SU-DHL-6 (cell line): ENCODE measurements around the gene DYNLT3.

Experiments used
- H2AFZ ChIP-seq: fragments of 200-600 bp; sonication (generic); 2 replicates; pipeline ENCODE4 v1.6.1; 2014; ENCODE audit warnings: low read depth, mild to moderate bottlenecking, moderate library complexity, mixed read lengths, antibody characterized with exemption, low read length; ENCODE audit not compliant: severe bottlenecking
- H3F3A ChIP-seq: fragments of 200-600 bp; shearing (Covaris generic); 2 replicates; pipeline ENCODE4 v1.6.0; 2016; ENCODE audit warnings: antibody characterized with exemption, mild to moderate bottlenecking; ENCODE audit not compliant: insufficient read depth
- H3K27ac ChIP-seq: fragments of 200-600 bp; sonication (generic); 2 replicates; pipeline ENCODE4 v1.5.1; 2016; ENCODE audit warnings: low read depth, mild to moderate bottlenecking, low read length, moderate library complexity, mixed read lengths
- H3K27me3 ChIP-seq: fragments of 200-600 bp; sonication (generic), shearing (Covaris generic); 2 replicates; pipeline ENCODE4 v1.6.0; 2014; ENCODE audit warnings: mild to moderate bottlenecking, low read length
- H3K36me3 ChIP-seq: fragments of 200-600 bp; sonication (generic); 2 replicates; pipeline ENCODE4 v1.6.1; 2014; ENCODE audit warnings: mild to moderate bottlenecking, low read length, mixed read lengths
- H3K4me2 ChIP-seq: fragments of 300-600, 200-600 bp; shearing (Covaris generic), sonication (generic); 2 replicates; pipeline ENCODE4 v1.6.0; 2014; ENCODE audit warnings: low read length, low read depth, mild to moderate bottlenecking; ENCODE audit not compliant: poor library complexity, severe bottlenecking
- H3K4me3 ChIP-seq: fragments of 200-600 bp; sonication (generic); 2 replicates; pipeline ENCODE4 v1.5.1; 2014; ENCODE audit warnings: antibody characterized with exemption, low read length, mild to moderate bottlenecking, mixed read lengths; ENCODE audit not compliant: insufficient read depth, poor library complexity, severe bottlenecking
- H3K79me2 ChIP-seq: fragments of 200-600 bp; sonication (generic); 2 replicates; pipeline ENCODE4 v1.6.1; 2014; ENCODE audit warnings: mild to moderate bottlenecking, low read length, moderate library complexity; ENCODE audit not compliant: insufficient read depth
- H3K9ac ChIP-seq: fragments of 200-600 bp; sonication (generic); 2 replicates; pipeline ENCODE4 v1.7.0; 2014; ENCODE audit warnings: mild to moderate bottlenecking, low read length
- H3K9me2 ChIP-seq: fragments of 200-600 bp; sonication (generic); replicated peaks from 2 replicates; pipeline ENCODE4 v1.6.1; 2014; ENCODE audit warnings: low read length; ENCODE audit not compliant: insufficient read depth
- H3K9me3 ChIP-seq: fragments of 200-600 bp; sonication (generic); 2 replicates; pipeline ENCODE4 v1.6.1; 2014; ENCODE audit warnings: low read length, mixed read lengths; ENCODE audit not compliant: insufficient read depth
- H4K20me1 ChIP-seq: fragments of 200-600 bp; sonication (generic); 2 replicates; pipeline ENCODE4 v1.6.1; 2014; ENCODE audit warnings: low read depth, mild to moderate bottlenecking, antibody characterized with exemption, low read length, moderate library complexity, mixed read lengths
- EZH2phosphoT487 ChIP-seq: fragments of 200-600 bp; sonication (generic), shearing (Covaris generic); conservative IDR thresholded peaks from 2 replicates; pipeline ENCODE4 v1.6.1; 2018; ENCODE audit warnings: mild to moderate bottlenecking, antibody characterized with exemption, low read length, moderate library complexity, mixed read lengths
- TF ChIP-seq, protein P1 (sequence below): fragments of 200-600 bp; sonication (generic); IDR thresholded peaks from one replicate; pipeline ENCODE4 v1.5.1; 2017; ENCODE audit warnings: antibody characterized with exemption, mild to moderate bottlenecking, low read length, moderate library complexity; ENCODE audit not compliant: insufficient read depth, poor library complexity, severe bottlenecking

Gene DYNLT3

DNA sequence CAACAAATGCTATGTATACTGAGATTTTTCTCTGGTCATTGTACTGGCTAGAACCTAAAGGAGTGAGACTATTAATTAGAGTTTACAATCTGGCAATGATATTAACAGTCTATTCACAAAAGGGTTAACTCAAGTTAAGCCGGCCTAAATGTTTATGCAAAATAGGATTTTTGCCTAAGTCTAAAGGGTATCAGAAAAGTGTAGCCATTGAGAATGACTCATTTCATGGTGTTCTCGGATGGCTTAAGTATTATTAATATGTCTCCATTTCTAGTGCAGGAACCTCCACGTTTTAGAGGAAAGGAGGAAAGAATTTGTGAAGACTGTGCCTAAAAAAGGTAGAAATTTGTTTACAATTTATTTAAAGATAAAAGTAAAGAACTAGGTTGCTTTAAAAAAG, 29.8 kb downstream of the DYNLT3 start:
- no peak for TF ChIP-seq EZH2phosphoT487
- TF ChIP-seq, protein P1, sequence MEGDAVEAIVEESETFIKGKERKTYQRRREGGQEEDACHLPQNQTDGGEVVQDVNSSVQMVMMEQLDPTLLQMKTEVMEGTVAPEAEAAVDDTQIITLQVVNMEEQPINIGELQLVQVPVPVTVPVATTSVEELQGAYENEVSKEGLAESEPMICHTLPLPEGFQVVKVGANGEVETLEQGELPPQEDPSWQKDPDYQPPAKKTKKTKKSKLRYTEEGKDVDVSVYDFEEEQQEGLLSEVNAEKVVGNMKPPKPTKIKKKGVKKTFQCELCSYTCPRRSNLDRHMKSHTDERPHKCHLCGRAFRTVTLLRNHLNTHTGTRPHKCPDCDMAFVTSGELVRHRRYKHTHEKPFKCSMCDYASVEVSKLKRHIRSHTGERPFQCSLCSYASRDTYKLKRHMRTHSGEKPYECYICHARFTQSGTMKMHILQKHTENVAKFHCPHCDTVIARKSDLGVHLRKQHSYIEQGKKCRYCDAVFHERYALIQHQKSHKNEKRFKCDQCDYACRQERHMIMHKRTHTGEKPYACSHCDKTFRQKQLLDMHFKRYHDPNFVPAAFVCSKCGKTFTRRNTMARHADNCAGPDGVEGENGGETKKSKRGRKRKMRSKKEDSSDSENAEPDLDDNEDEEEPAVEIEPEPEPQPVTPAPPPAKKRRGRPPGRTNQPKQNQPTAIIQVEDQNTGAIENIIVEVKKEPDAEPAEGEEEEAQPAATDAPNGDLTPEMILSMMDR, result no peak
- Histone ChIP-seq H3F3A (peaks cover 36% of the 10 kb centered on the region), H2AFZ (no peak overlapping the region), H3K36me3 (no peaks in the 10 kb centered on the region), H3K9me3 (no peaks in the 10 kb centered on the region), H3K27ac (peak overlapping the region; percentile 98), H3K9ac (peak overlapping the region; percentile 37), H3K79me2 (no peaks in the 10 kb centered on the region), H3K4me3 (peak overlapping the region; percentile 43), H3K4me2 (peak overlapping the region; percentile 85), H4K20me1 (no peaks in the 10 kb centered on the region), H3K27me3 (no peaks in the 10 kb centered on the region), H3K9me2 (no peaks in the 10 kb centered on the region)

GRCh38 chrX:37817176-37817575, 30.2 kb downstream of the DYNLT3 start:
- H3K4me3 ChIP-seq, result peak overlapping the region; percentile 43
- peak overlapping the region; percentile 98 for H3K27ac ChIP-seq
- H3K9ac ChIP-seq, result peak overlapping the region; percentile 37
- H3F3A ChIP-seq, result peaks cover 36% of the 10 kb centered on the region
- H3K9me2 ChIP-seq, result no peaks in the 10 kb centered on the region
- no peak overlapping the region for H2AFZ ChIP-seq
- TF ChIP-seq EZH2phosphoT487, result no peak
- TF ChIP-seq, protein P1, result no peak
- no peaks in the 10 kb centered on the region for H3K36me3 ChIP-seq
- no peaks in the 10 kb centered on the region for H3K27me3 ChIP-seq
- no peaks in the 10 kb centered on the region for H3K9me3 ChIP-seq
- H3K4me2 ChIP-seq, result peak overlapping the region; percentile 85
- no peaks in the 10 kb centered on the region for H4K20me1 ChIP-seq
- H3K79me2 ChIP-seq, result no peaks in the 10 kb centered on the region

DNA sequence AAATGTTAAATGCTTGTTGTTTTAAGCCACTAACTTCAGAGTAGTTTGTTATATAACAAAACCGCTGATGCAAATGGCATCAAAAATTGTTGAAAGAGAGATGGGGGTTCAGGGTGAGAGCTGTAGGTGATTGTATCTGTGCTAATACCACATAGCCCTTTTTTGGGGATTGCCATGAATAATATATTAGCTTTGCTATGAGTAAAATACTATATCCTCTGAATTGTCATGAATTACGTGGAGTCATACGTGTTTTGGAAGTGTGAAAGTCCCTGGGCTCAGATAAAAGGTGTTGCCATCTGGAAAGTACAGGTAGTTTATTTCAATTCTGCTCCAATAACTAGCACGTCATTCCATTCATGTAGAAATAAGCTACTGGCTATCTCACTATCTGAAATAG, 30.6 kb downstream of the DYNLT3 start:
- peak overlapping the region; percentile 37 for H3K9ac ChIP-seq
- H3K79me2 ChIP-seq, result no peaks in the 10 kb centered on the region
- TF ChIP-seq, protein P1, result no peak
- no peak for TF ChIP-seq EZH2phosphoT487
- no peak overlapping the region for H3K4me3 ChIP-seq
- H3F3A ChIP-seq, result peaks cover 36% of the 10 kb centered on the region
- no peaks in the 10 kb centered on the region for H3K9me2 ChIP-seq
- no peaks in the 10 kb centered on the region for H4K20me1 ChIP-seq
- H3K27ac ChIP-seq, result peak overlapping the region; percentile 98
- peak overlapping the region; percentile 24 for H2AFZ ChIP-seq
- H3K9me3 ChIP-seq, result no peaks in the 10 kb centered on the region
- H3K27me3 ChIP-seq, result no peaks in the 10 kb centered on the region
- no peaks in the 10 kb centered on the region for H3K36me3 ChIP-seq
- peak overlapping the region; percentile 85 for H3K4me2 ChIP-seq
